Loucy (cell line): ENCODE measurements around the gene TMEM95.

Experiments used
- EZH2phosphoT487 ChIP-seq: fragments of 200-600 bp; IDR thresholded peaks from 2 replicates; pipeline ENCODE4 v1.6.1; 2018; ENCODE audit warnings: antibody characterized with exemption, mild to moderate bottlenecking, moderate library complexity, borderline replicate concordance
- TF ChIP-seq, protein P1 (sequence below): fragments of 200-600 bp; sonication (generic); conservative IDR thresholded peaks from 2 replicates; pipeline ENCODE4 v1.5.1; 2014; ENCODE audit warnings: mild to moderate bottlenecking, antibody characterized with exemption, low read length

DNA sequence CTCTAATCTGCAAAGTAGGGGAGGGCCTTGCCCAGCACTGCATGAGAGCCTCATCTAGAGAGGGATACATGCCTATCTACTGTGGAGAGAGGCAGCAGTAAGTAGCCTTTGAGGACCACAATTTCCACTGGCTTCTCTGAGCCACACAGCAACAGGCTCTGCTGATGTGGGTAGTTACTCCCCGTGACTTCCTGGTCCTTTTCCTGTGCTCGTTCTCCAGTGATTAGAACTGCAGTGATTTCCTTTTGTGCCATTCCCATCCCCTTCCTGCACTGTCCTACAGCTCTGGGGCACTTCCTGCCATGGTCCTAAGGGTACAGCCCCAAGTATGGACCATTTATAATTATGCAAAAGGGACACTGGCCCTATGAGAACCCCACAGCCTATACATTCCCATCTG, 36.4 kb downstream of the TMEM95 start:
- TF ChIP-seq, protein P1, sequence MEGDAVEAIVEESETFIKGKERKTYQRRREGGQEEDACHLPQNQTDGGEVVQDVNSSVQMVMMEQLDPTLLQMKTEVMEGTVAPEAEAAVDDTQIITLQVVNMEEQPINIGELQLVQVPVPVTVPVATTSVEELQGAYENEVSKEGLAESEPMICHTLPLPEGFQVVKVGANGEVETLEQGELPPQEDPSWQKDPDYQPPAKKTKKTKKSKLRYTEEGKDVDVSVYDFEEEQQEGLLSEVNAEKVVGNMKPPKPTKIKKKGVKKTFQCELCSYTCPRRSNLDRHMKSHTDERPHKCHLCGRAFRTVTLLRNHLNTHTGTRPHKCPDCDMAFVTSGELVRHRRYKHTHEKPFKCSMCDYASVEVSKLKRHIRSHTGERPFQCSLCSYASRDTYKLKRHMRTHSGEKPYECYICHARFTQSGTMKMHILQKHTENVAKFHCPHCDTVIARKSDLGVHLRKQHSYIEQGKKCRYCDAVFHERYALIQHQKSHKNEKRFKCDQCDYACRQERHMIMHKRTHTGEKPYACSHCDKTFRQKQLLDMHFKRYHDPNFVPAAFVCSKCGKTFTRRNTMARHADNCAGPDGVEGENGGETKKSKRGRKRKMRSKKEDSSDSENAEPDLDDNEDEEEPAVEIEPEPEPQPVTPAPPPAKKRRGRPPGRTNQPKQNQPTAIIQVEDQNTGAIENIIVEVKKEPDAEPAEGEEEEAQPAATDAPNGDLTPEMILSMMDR, result no peak
- TF ChIP-seq EZH2phosphoT487, result no peak
